ENCODE measurements around the gene RTL5. TPM values are rescaled to one million over a fixed set of nuclear protein-coding genes. Genes with fewer than 3 reads are reported as not detected.

RTL5 gene
- total RNA-seq, 4 donors from 2014 or later = 8.0 to 19.8 (median 13.3) TPM

GRCh38 chrX:72130156-72130761 is 1.5 kb downstream of the RTL5 start:
- Histone ChIP-seq H3K27me3 (no peaks in the 10 kb centered on the region), H3K4me3 (peak overlapping the region; percentile 57 to 68 (median 60)), H3K4me1 (peaks cover 15 to 64% (median 60%) of the 10 kb centered on the region in 4 donors), H3K36me3 (peaks cover 0 to 14% (median 5%) of the 10 kb centered on the region in 4 donors), H3K27ac (replicated peaks in 1 of 4) (peak overlapping the region in 3 of 4 donors; percentile 75 to 86 (median 86)), H3K9me3 (no peaks in the 10 kb centered on the region)
- 81% methylated on average over 12 of the region's 12 CpGs for WGBS
- DNase-seq (ENCODE audit: extremely low spot score) = no peak
- intact Hi-C loops (cut with DNase I) = no loop called here
- no peak for TF ChIP-seq CTCF (IDR thresholded peaks at IDR 0.05)
- TF ChIP-seq EP300 (IDR thresholded peaks at IDR 0.05) = no peak
- no peak for TF ChIP-seq POLR2A (IDR thresholded peaks at IDR 0.05; ENCODE audit: low read depth)
- TF ChIP-seq POLR2AphosphoS5 (IDR thresholded peaks at IDR 0.05) = no peak

- intact Hi-C loops (cut with DNase I) = no loop called here
- H3K9me3 ChIP-seq = no peaks in the 10 kb centered on the region
- TF ChIP-seq POLR2A (IDR thresholded peaks at IDR 0.05; ENCODE audit: low read depth) (no peak), CTCF (IDR thresholded peaks at IDR 0.05) (no peak), POLR2AphosphoS5 (IDR thresholded peaks at IDR 0.05) (no peak), EP300 (IDR thresholded peaks at IDR 0.05) (no peak)
- peak overlapping the region in 1 of 4 donors; percentile 28 for H3K27ac ChIP-seq (replicated peaks in 1 of 4)
- DNase-seq (ENCODE audit: extremely low spot score) = no peak
- H3K4me3 ChIP-seq = no peak overlapping the region
- peaks cover 17 to 70% (median 66%) of the 10 kb centered on the region in 4 donors for H3K4me1 ChIP-seq
- no peaks in the 10 kb centered on the region for H3K27me3 ChIP-seq
- peaks cover 0 to 12% (median 4%) of the 10 kb centered on the region in 4 donors for H3K36me3 ChIP-seq
- 89% methylated on average over 16 of the region's 16 CpGs for WGBS
Observed at GRCh38 chrX:72129661-72130060, 2.1 kb downstream of the RTL5 start.

- Histone ChIP-seq H3K4me3 (no peak overlapping the region), H3K9me3 (no peaks in the 10 kb centered on the region), H3K4me1 (peaks cover 23 to 78% (median 74%) of the 10 kb centered on the region in 4 donors), H3K27me3 (peaks cover 0 to under 1% (median 0%) of the 10 kb centered on the region in 4 donors), H3K36me3 (peaks cover 0 to 4% (median 0%) of the 10 kb centered on the region in 4 donors), H3K27ac (replicated peaks in 1 of 4) (no peak overlapping the region)
- intact Hi-C loops (cut with DNase I) = no loop called here
- DNase-seq (ENCODE audit: extremely low spot score) = no peak
- no peak for TF ChIP-seq EP300 (IDR thresholded peaks at IDR 0.05)
- no peak for TF ChIP-seq POLR2A (IDR thresholded peaks at IDR 0.05; ENCODE audit: low read depth)
- TF ChIP-seq CTCF (IDR thresholded peaks at IDR 0.05) = peak in 2 of 3 experiments; percentile 26 to 45
- TF ChIP-seq POLR2AphosphoS5 (IDR thresholded peaks at IDR 0.05) = no peak
- WGBS = 68% methylated on average over 6 of the region's 6 CpGs
Observed at GRCh38 chrX:72128881-72129280, 2.8 kb downstream of the RTL5 start.

- Histone ChIP-seq H3K27ac (replicated peaks in 1 of 4) (peak overlapping the region in 3 of 4 donors; percentile 19 to 79 (median 36)), H3K4me3 (no peak overlapping the region), H3K27me3 (peaks cover 0 to 3% (median 0%) of the 10 kb centered on the region in 4 donors), H3K4me1 (peaks cover 28 to 83% (median 80%) of the 10 kb centered on the region in 4 donors), H3K36me3 (no peaks in the 10 kb centered on the region), H3K9me3 (no peaks in the 10 kb centered on the region)
- TF ChIP-seq POLR2A (IDR thresholded peaks at IDR 0.05; ENCODE audit: low read depth) = no peak
- no peak for TF ChIP-seq EP300 (IDR thresholded peaks at IDR 0.05)
- no peak for TF ChIP-seq CTCF (IDR thresholded peaks at IDR 0.05)
- no peak for TF ChIP-seq POLR2AphosphoS5 (IDR thresholded peaks at IDR 0.05)
- WGBS = 58% methylated on average over 4 of the region's 4 CpGs
- no peak for DNase-seq (ENCODE audit: extremely low spot score)
- intact Hi-C loops (cut with DNase I) = no loop called here
Observed at GRCh38 chrX:72128183-72128834, 3.4 kb downstream of the RTL5 start.
